HEK293 (cell line): ENCODE measurements around the gene MYLK4.

Source experiments
- CTCF ChIA-PET: fragments of 350-600 bp; formaldehyde crosslinking; extraction: SDS; loops from one replicate; lab custom pipeline; 2021; ENCODE audit warnings: antibody characterized with exemption; lab: Yijun Ruan, JAX
- POLR2A ChIA-PET: fragments of 300-600 bp; formaldehyde crosslinking; extraction: SDS; loops from one replicate; lab custom pipeline; 2020; ENCODE audit warnings: antibody characterized with exemption, inconsistent platforms; lab: Yijun Ruan, JAX
- H3K27ac ChIP-seq: fragments of 200-500 bp; sonication (Bioruptor generic); 2 replicates; pipeline ENCODE4 v1.5.1; 2014; ENCODE audit warnings: low read depth, low read length, control low read depth, inconsistent platforms; ENCODE audit errors: extremely low read depth
- H3K36me3 ChIP-seq, 2 experiments: fragments of 200-500 bp in 1 of 2; sonication (Bioruptor generic) in 1 of 2; 1 replicate in 1 of 2; 2 replicates in 1 of 2; pipeline ENCODE4 v1.5.1; 2014 to 2017; ENCODE audit warnings: inconsistent platforms in 2 of 2, low read length in 2 of 2; ENCODE audit not compliant: control insufficient read depth in 2 of 2, insufficient read depth in 1 of 2
- H3K4me1 ChIP-seq: fragments of 200-500 bp; sonication (Bioruptor generic); 2 replicates; pipeline ENCODE4 v1.5.1; 2014; ENCODE audit warnings: mild to moderate bottlenecking, low read length, inconsistent platforms; ENCODE audit not compliant: control insufficient read depth, insufficient read depth
- H3K4me3 ChIP-seq: 2 replicates; pipeline ENCODE4 v1.5.1; 2011; ENCODE audit warnings: low read depth, mild to moderate bottlenecking, control low read depth, low read length, moderate library complexity
- H3K9me3 ChIP-seq: fragments of 200-500 bp; sonication (Bioruptor generic); 2 replicates; pipeline ENCODE4 v1.5.1; 2014; ENCODE audit warnings: low read depth, low read length, inconsistent platforms; ENCODE audit not compliant: control insufficient read depth, insufficient read depth
- HOXA7 ChIP-seq: sonication (generic); formaldehyde crosslinking; IDR thresholded peaks from 2 replicates; pipeline ENCODE4 v1.8.1; 2022; ENCODE audit warnings: missing genetic modification reagents, borderline replicate concordance
- INSM2 ChIP-seq: fragments of 450-650 bp; formaldehyde crosslinking; IDR thresholded peaks from 2 replicates; pipeline ENCODE4 v1.5.1; 2016; ENCODE audit warnings: missing biosample characterization, missing genetic modification characterization
- KLF7 ChIP-seq: fragments of 450-650 bp; formaldehyde crosslinking; IDR thresholded peaks from 2 replicates; pipeline ENCODE4 v1.5.1; 2016; ENCODE audit warnings: missing biosample characterization, missing genetic modification characterization, borderline replicate concordance
- OSR2 ChIP-seq: fragments of 450-650 bp; formaldehyde crosslinking; IDR thresholded peaks from 2 replicates; pipeline ENCODE4 v1.5.1; 2016; ENCODE audit warnings: missing biosample characterization, missing genetic modification characterization
- PRDM2 ChIP-seq: fragments of 450-650 bp; formaldehyde crosslinking; IDR thresholded peaks from 2 replicates; pipeline ENCODE4 v1.5.1; 2016; ENCODE audit warnings: missing biosample characterization, missing genetic modification characterization, borderline replicate concordance
- REST ChIP-seq: fragments of 450-650 bp; formaldehyde crosslinking; IDR thresholded peaks from 2 replicates; pipeline ENCODE4 v1.5.1; 2016; ENCODE audit warnings: missing biosample characterization, missing genetic modification characterization
- ZBTB11 ChIP-seq: fragments of 450-650 bp; formaldehyde crosslinking; conservative IDR thresholded peaks from 2 replicates; pipeline ENCODE4 v1.5.1; 2016; ENCODE audit warnings: low read depth, missing biosample characterization, missing genetic modification characterization
- ZNF354C ChIP-seq: fragments of 450-650 bp; formaldehyde crosslinking; IDR thresholded peaks from 2 replicates; pipeline ENCODE4 v1.5.1; 2016; ENCODE audit warnings: missing biosample characterization, missing genetic modification characterization, low read depth, borderline replicate concordance
- ZNF394 ChIP-seq: fragments of 450-650 bp; formaldehyde crosslinking; IDR thresholded peaks from 2 replicates; pipeline ENCODE4 v1.5.1; 2016; ENCODE audit warnings: missing biosample characterization, missing genetic modification characterization, mild to moderate bottlenecking, moderate library complexity, borderline replicate concordance
- ZNF398 ChIP-seq: fragments of 450-650 bp; formaldehyde crosslinking; IDR thresholded peaks from 2 replicates; pipeline ENCODE4 v1.5.1; 2017; ENCODE audit warnings: missing biosample characterization, missing genetic modification characterization
- ZNF473 ChIP-seq: fragments of 450-650 bp; formaldehyde crosslinking; IDR thresholded peaks from 2 replicates; pipeline ENCODE4 v1.5.1; 2017; ENCODE audit warnings: missing biosample characterization, missing genetic modification characterization
- ZNF488 ChIP-seq: fragments of 450-650 bp; formaldehyde crosslinking; IDR thresholded peaks from 2 replicates; pipeline ENCODE4 v1.5.1; 2016; ENCODE audit warnings: missing biosample characterization, missing genetic modification characterization
- ZNF549 ChIP-seq: fragments of 450-650 bp; IDR thresholded peaks from 2 replicates; pipeline ENCODE4 v1.5.1; 2018; ENCODE audit warnings: missing biosample characterization, missing genetic modification characterization, mild to moderate bottlenecking, inconsistent platforms, moderate library complexity
- ZNF624 ChIP-seq: fragments of 450-650 bp; formaldehyde crosslinking; IDR thresholded peaks from 2 replicates; pipeline ENCODE4 v1.5.1; 2017; ENCODE audit warnings: missing biosample characterization, missing genetic modification characterization
- ZNF629 ChIP-seq: fragments of 450-650 bp; formaldehyde crosslinking; IDR thresholded peaks from 2 replicates; pipeline ENCODE4 v1.5.1; 2017; ENCODE audit warnings: missing biosample characterization, missing genetic modification characterization
- ZNF837 ChIP-seq: fragments of 450-650 bp; formaldehyde crosslinking; IDR thresholded peaks from 2 replicates; pipeline ENCODE4 v1.5.1; 2016; ENCODE audit warnings: missing biosample characterization, missing genetic modification characterization
- ZSCAN23 ChIP-seq: fragments of 450-650 bp; formaldehyde crosslinking; IDR thresholded peaks from 2 replicates; pipeline ENCODE4 v1.5.1; 2016; ENCODE audit warnings: missing biosample characterization, missing genetic modification characterization

Gene MYLK4

GRCh38 chr6:2796861-2797260, 46.1 kb upstream of the MYLK4 start:
- CTCF ChIA-PET = interaction anchor here (1.2 kb wide), 1 partner anchor 156 kb away, joined by 3 read pairs; no protein-coding TSS in a partner anchor

More at GRCh38 chr6:2796861-2797260, 46.1 kb upstream of the MYLK4 start:
- Histone ChIP-seq H3K4me3 (no peak overlapping the region), H3K9me3 (no peaks in the 10 kb centered on the region), H3K36me3 (no peaks in the 10 kb centered on the region), H3K27ac (no peak overlapping the region), H3K4me1 (no peaks in the 10 kb centered on the region)
- TF ChIP-seq ZNF549 (tag by site-specific recombination) (no peak), KLF7 (tag by site-specific recombination) (no peak), ZBTB11 (tag by site-specific recombination) (no peak), REST (tag by site-specific recombination) (no peak), OSR2 (tag by site-specific recombination) (no peak), ZNF624 (tag by site-specific recombination) (no peak), ZNF629 (tag by site-specific recombination) (no peak), ZNF837 (tag by site-specific recombination) (no peak), ZSCAN23 (no peak), ZNF473 (no peak), ZNF488 (tag by site-specific recombination) (no peak), PRDM2 (tag by site-specific recombination) (no peak), ZNF398 (tag by site-specific recombination) (no peak), INSM2 (tag by site-specific recombination) (no peak), ZNF394 (no peak), HOXA7 (CRISPR knock-in tag) (no peak), ZNF354C (no peak)
- POLR2A ChIA-PET = no interaction called here
